T-helper 1 cell treated with Interleukin-12 subunit alpha and Interleukin-12 subunit beta and Interleukin-4 antibody, amounts not matched to agents 30 μg/mL and 1 μg/mL, for 36 hours (primary cell): ENCODE results near the gene KLHL8.
"Not testable (repeated sequence)": the region's sequence is repeated elsewhere in the genome, so short reads cannot be mapped to it uniquely, and the experiment has no call there.

Experiments
- H3K27ac Mint-ChIP-seq: one replicate; pipeline ENCODE4 v1.8.0; 2021; ENCODE audit warnings: mild to moderate bottlenecking, mixed read lengths
- H3K27me3 Mint-ChIP-seq: one replicate; pipeline ENCODE4 v1.8.0; 2021; ENCODE audit warnings: low read depth, mixed read lengths
- H3K36me3 Mint-ChIP-seq: one replicate; pipeline ENCODE4 v1.8.0; 2021; ENCODE audit warnings: low read depth, mixed read lengths
- H3K4me1 Mint-ChIP-seq: one replicate; pipeline ENCODE4 v1.8.0; 2021; ENCODE audit warnings: low read depth, mixed read lengths
- H3K4me3 Mint-ChIP-seq: one replicate; pipeline ENCODE4 v1.8.0; 2021; ENCODE audit warnings: mild to moderate bottlenecking, moderate library complexity, mixed read lengths
- H3K9me3 Mint-ChIP-seq: one replicate; pipeline ENCODE4 v1.8.0; 2021; ENCODE audit warnings: mixed read lengths

KLHL8 gene

GRCh38 chr4:87174672-87175071, 45.7 kb downstream of the KLHL8 start:
- no peaks in the 10 kb centered on the region for H3K27me3 Mint-ChIP-seq
- peaks cover 4% of the 10 kb centered on the region for H3K36me3 Mint-ChIP-seq
- no peak overlapping the region for H3K27ac Mint-ChIP-seq
- H3K4me1 Mint-ChIP-seq: no peaks in the 10 kb centered on the region
- no peaks in the 10 kb centered on the region for H3K9me3 Mint-ChIP-seq
- H3K4me3 Mint-ChIP-seq: no peak overlapping the region

DNA sequence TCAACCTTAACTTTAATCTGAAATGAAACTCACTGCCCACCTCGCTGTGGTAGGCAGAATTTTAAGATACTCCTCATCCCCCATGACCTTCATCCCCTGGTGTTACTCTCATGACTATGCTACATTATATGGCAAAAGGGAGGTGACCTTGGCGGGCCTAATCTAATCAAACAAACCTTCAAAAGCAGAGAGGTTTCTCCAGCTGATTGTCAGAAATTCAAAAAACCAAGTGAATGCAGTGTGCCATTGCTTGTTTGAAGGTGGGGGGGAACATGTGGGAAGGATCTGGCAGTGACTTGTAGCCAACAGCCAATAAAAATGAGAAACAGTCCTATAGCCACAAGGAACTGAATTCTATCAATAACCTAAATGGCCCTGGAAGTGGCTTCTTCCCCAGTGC, 48.5 kb downstream of the KLHL8 start:
- no peaks in the 10 kb centered on the region for H3K27me3 Mint-ChIP-seq
- H3K4me3 Mint-ChIP-seq: no peak overlapping the region
- no peaks in the 10 kb centered on the region for H3K9me3 Mint-ChIP-seq
- no peak overlapping the region for H3K27ac Mint-ChIP-seq
- H3K4me1 Mint-ChIP-seq: no peaks in the 10 kb centered on the region
- peaks cover 5% of the 10 kb centered on the region for H3K36me3 Mint-ChIP-seq

DNA sequence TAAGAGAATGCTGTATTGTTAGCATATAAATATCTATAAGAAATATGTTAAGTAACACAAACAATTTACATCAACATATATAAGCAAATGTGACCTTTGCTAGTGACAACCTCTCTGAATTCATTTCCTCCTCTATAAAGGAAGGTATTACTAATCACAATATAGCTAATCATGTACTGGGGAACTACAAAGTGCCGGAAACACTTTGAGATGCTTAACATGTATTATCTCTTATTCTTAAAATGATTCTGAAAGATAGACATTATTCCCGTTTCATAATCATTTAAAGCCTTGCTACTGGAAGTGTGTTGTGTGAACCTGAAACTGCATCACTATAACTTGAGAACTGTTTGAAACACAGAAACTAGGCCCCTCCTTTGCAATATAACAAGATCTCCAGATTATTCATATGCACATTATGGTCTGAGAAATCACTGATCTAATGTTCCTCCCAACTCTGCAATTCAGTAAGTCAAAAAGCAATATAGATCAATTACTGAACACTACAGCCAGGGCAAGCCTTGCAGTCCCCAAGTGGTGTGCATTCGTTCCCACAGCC, 54.0 kb downstream of the KLHL8 start:
- H3K27me3 Mint-ChIP-seq: no peaks in the 10 kb centered on the region
- H3K36me3 Mint-ChIP-seq: peaks cover 5% of the 10 kb centered on the region
- H3K9me3 Mint-ChIP-seq: no peaks in the 10 kb centered on the region
- H3K27ac Mint-ChIP-seq: no peak overlapping the region
- no peak overlapping the region for H3K4me3 Mint-ChIP-seq
- no peaks in the 10 kb centered on the region for H3K4me1 Mint-ChIP-seq

DNA sequence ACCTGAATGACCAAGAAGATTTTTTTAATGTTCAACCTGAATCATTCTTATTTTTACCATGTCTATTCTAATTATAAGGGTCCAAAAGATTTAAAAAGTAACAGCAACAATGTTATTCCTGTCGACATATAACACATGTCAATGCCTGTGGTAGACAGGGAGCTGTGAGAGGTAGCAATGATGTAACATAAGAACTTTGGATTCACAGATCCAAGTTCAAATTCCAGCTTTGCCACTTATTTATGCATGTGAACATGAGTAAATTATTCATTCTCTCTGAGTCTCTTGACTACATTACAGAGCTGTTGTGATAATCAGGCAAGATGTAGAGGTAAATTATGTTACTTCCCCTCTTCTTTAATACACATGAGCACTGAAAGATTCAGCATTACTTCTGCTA, 54.5 kb downstream of the KLHL8 start:
- Mint-ChIP-seq H3K27ac (no peak overlapping the region), H3K4me1 (no peaks in the 10 kb centered on the region), H3K27me3 (no peaks in the 10 kb centered on the region), H3K36me3 (peaks cover 5% of the 10 kb centered on the region), H3K4me3 (no peak overlapping the region), H3K9me3 (no peaks in the 10 kb centered on the region)

DNA sequence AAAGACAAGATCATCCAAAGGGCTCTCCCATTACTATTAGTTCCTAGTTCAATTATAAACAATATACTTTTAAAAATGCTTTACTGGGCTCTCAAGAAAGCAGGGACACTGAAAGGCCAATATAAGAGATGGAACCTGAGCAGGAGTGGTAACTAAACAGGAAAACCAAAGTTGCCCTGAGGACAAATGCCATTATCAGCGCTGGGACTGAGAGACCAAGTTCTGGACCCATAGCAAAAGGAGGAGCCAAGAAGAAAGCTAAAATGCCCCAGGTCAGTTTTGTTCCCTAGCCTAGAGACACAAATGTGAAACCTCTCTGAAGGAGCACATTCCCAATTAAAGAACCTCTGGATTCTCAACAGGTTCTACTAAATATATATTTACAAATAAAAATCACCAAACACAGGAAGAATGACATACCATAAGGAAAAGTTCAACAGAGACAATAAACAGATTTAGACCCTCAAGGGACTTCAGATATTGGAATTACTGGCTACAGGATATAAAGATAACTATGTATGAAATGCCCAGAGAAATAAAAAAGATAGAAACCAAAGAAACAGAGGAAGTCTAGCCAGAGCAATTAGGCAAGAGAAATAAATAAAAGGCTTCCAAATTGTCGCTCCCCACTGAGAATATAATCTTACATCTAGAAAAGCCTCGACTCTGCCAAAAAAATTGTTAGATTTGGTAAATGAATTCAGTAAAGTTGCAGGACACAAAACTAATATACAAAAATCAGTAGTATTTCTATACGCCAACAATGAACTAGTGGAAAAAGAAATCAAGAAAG, 67.1 kb downstream of the KLHL8 start:
- H3K4me3 Mint-ChIP-seq: no peak overlapping the region
- H3K27me3 Mint-ChIP-seq: no peaks in the 10 kb centered on the region
- H3K4me1 Mint-ChIP-seq: peaks cover 3% of the 10 kb centered on the region
- no peaks in the 10 kb centered on the region for H3K36me3 Mint-ChIP-seq
- H3K9me3 Mint-ChIP-seq: no peaks in the 10 kb centered on the region
- no peak overlapping the region for H3K27ac Mint-ChIP-seq

DNA sequence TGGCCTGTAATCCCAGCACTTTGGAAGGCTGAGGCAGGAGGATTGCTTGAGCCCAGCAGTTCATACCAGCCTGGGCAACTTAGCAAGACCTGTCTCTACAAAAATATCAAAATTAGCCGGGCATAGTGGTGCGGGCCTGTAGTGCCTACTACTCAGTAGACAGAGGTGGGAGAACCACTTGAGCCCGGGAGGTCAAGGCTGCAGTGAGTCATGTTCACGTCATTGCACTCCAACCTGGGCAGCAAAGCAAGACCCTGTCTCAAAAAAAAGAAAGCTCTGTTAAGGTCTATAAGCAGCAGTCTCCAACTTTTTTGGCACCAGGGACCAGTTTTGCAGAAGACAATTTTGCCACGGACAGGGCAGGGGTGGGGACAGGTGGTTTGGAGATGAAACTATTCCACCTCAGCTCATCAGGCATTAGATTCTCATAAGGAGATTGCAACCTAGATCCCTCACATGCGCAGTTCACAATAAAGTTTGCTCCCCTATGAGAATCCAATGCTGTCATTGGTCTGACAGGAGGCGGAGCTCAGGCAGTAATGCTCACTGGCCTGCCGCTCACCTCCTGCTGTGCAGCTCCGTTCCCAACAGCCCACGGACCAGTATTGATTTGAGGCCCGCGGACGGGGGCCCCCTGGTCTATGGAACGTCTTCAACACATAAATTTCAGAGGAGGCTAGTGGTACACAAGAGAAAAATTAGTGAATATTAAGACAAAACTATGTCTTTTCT, 67.9 kb downstream of the KLHL8 start:
- H3K4me3 Mint-ChIP-seq: no peak overlapping the region
- H3K4me1 Mint-ChIP-seq: peaks cover 3% of the 10 kb centered on the region
- H3K36me3 Mint-ChIP-seq: no peaks in the 10 kb centered on the region
- H3K27ac Mint-ChIP-seq: no peak overlapping the region
- no peaks in the 10 kb centered on the region for H3K9me3 Mint-ChIP-seq
- H3K27me3 Mint-ChIP-seq: no peaks in the 10 kb centered on the region

DNA sequence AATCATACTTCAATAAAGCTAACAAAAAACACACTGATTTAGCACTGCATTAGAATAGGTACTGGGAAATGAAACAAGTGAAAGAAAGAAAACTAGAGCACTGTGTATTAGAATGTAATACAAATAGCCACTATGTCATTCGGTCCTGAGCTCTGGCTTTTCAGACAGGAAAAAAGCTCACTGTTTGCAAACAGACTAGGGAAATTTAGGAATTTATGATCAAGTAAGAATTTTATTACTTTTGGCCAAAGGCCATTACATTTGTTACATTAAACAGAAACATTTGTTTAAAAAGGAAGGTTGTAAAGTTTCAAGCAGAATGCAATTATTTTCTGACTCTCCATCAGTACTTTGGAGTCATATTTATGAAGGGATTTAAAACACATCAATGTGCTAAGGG, 68.7 kb downstream of the KLHL8 start:
- Mint-ChIP-seq H3K27me3 (no peaks in the 10 kb centered on the region), H3K36me3 (no peaks in the 10 kb centered on the region), H3K27ac (no peak overlapping the region), H3K9me3 (no peaks in the 10 kb centered on the region), H3K4me3 (no peak overlapping the region), H3K4me1 (peaks cover 3% of the 10 kb centered on the region)

- Mint-ChIP-seq H3K36me3 (no peaks in the 10 kb centered on the region), H3K27ac (no peak overlapping the region), H3K9me3 (no peaks in the 10 kb centered on the region), H3K27me3 (no peaks in the 10 kb centered on the region), H3K4me3 (no peak overlapping the region), H3K4me1 (peaks cover 3% of the 10 kb centered on the region)
Observed at GRCh38 chr4:87150498-87151261, 69.7 kb downstream of the KLHL8 start.

- Mint-ChIP-seq H3K4me1 (peaks cover 4% of the 10 kb centered on the region), H3K27ac (no peak overlapping the region), H3K27me3 (no peaks in the 10 kb centered on the region), H3K4me3 (no peak overlapping the region), H3K36me3 (peaks cover 10% of the 10 kb centered on the region), H3K9me3 (no peaks in the 10 kb centered on the region)
Observed at GRCh38 chr4:87147116-87147515, 73.3 kb downstream of the KLHL8 start.

DNA sequence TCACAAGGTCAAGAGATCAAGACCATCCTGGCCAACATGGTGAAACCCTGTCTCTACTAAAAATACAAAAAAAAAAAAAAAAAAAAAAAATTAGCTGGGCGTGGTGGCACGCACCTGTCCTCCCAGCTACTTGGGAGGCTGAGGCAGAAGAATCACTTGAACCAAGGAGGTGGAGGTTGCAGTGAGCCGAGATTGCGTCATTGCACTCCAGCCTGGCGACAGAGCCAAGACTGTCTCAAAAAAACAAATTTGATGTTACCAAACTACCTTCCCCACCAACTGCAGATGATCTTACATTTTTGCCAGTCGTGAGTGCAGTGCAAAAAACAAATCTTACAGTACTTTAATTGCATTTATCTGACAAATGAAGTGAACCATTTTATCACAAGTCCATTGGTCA, 74.5 kb downstream of the KLHL8 start:
- H3K27ac Mint-ChIP-seq, H3K27me3 Mint-ChIP-seq, H3K9me3 Mint-ChIP-seq, H3K4me3 Mint-ChIP-seq, H3K4me1 Mint-ChIP-seq: not testable (repeated sequence)
- peaks cover 17% of the 10 kb centered on the region for H3K36me3 Mint-ChIP-seq

- Mint-ChIP-seq H3K4me1 (peaks cover 2% of the 10 kb centered on the region), H3K27ac (no peak overlapping the region), H3K27me3 (no peaks in the 10 kb centered on the region), H3K9me3 (no peaks in the 10 kb centered on the region), H3K4me3 (no peak overlapping the region), H3K36me3 (peaks cover 21% of the 10 kb centered on the region)
Observed at GRCh38 chr4:87144356-87144755, 76.1 kb downstream of the KLHL8 start.

DNA sequence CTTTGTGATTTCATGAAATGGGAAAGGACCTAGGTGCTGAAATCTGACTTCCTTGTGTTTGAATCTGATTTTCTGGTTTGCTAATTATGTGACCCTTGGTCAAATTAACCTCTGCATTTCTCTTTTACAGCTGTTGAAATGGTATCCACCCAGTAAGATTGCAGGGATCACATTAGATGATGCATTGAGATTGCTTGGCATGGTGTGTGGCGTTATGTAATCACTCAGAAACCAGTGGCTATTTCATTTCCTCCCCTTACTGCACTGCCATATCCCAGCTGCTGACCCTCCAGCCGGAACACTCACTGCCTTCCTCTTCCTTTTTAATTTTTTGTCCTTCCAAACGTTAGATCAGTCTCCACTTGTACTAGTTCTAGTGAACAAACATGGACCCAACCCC, 79.0 kb downstream of the KLHL8 start:
- Mint-ChIP-seq H3K27me3 (no peaks in the 10 kb centered on the region), H3K4me1 (peaks cover 3% of the 10 kb centered on the region), H3K4me3 (no peak overlapping the region), H3K27ac (no peak overlapping the region), H3K9me3 (no peaks in the 10 kb centered on the region), H3K36me3 (peaks cover 28% of the 10 kb centered on the region)

DNA sequence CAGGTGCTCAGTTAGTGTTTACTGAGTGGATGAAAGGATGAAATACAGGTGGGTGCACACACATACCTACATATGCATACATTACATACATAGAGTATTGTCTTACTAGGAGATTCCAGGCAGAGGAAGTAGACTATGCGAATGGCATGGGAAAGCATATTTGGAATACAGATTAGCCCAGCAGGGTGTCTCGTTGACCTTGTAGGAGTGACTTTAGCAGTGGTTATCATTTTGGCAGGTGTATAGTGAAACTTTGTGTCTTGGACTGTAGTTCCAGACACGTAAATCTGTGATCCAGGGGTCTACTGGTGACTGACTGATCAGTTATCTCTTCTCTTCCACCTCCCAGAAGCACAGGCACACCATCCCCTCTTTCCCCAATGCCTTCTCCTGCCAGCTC, 86.3 kb downstream of the KLHL8 start:
- no peaks in the 10 kb centered on the region for H3K27me3 Mint-ChIP-seq
- no peak overlapping the region for H3K4me3 Mint-ChIP-seq
- H3K9me3 Mint-ChIP-seq: no peaks in the 10 kb centered on the region
- peaks cover 56% of the 10 kb centered on the region for H3K36me3 Mint-ChIP-seq
- H3K4me1 Mint-ChIP-seq: peaks cover 2% of the 10 kb centered on the region
- no peak overlapping the region for H3K27ac Mint-ChIP-seq

- Mint-ChIP-seq H3K36me3 (peaks cover 60% of the 10 kb centered on the region), H3K9me3 (no peaks in the 10 kb centered on the region), H3K27me3 (no peaks in the 10 kb centered on the region), H3K27ac (no peak overlapping the region), H3K4me1 (peaks cover 2% of the 10 kb centered on the region), H3K4me3 (no peak overlapping the region)
Observed at GRCh38 chr4:87133183-87133582, 87.2 kb downstream of the KLHL8 start.
